ENCODE measurements around the gene PPP1R9B.

PPP1R9B gene

GRCh38 chr17:50111673-50112655 is 38.5 kb downstream of the PPP1R9B start:
- H3K9me3 ChIP-seq = no peaks in the 10 kb centered on the region
- H3K36me3 ChIP-seq = no peaks in the 10 kb centered on the region
- H3K4me1 ChIP-seq (ENCODE audit: control insufficient read depth in 1 of 2, insufficient read depth in 1 of 2, low read depth in 1 of 2, low read length in 1 of 2) = peaks cover 0 to under 1% of the 10 kb centered on the region in 2 experiments
- no peak overlapping the region for H3K4me3 ChIP-seq (ENCODE audit: low read depth in 1 of 2, low read length in 1 of 2)
- H3K27ac ChIP-seq = no peak overlapping the region
- peaks cover 33% of the 10 kb centered on the region for H3K27me3 ChIP-seq
- TF ChIP-seq CTCF (IDR thresholded peaks at IDR 0.05) = no peak

DNA sequence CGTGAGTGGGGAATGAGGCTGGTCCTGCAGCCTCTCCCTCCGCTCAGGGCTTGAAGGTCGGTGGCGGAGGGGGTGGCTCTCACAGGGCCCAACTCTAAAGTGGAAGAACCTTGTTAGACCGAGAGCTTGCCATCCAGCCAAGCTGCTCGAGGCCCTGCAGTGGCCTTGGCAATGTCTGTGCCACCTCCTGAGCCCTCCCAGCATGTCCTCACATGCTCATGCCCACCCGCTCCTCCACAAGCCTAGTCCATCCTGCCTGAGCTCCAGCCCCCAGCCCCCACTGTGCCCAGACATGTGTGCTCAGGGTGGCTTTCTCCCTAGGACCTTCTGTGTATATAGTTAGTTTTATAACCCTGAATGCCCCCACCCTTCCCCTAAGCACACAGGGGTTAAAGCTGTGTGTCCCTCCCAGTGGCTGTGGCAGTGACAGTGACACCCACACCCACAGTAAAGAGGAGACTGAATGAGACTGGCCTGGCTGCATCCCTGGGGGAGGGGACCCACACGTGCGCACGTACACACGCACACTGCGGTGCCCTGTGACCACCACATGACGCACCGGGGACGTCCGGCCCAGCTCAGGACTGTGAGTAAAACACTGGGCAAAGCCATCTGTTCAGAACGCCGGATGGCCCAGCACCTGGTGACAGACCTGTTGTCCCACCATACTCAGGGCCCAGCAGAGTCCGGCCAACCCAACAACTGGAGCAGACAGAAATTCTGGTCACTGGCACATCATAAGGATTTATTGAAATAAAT is 39.7 kb downstream of the PPP1R9B start:
- Histone ChIP-seq H3K4me1 (ENCODE audit: control insufficient read depth in 1 of 2, insufficient read depth in 1 of 2, low read depth in 1 of 2, low read length in 1 of 2) (no peaks in the 10 kb centered on the region), H3K9me3 (no peaks in the 10 kb centered on the region), H3K27me3 (peaks cover 21% of the 10 kb centered on the region), H3K4me3 (ENCODE audit: low read depth in 1 of 2, low read length in 1 of 2) (no peak overlapping the region), H3K27ac (no peak overlapping the region), H3K36me3 (no peaks in the 10 kb centered on the region)
- TF ChIP-seq CTCF (IDR thresholded peaks at IDR 0.05) = no peak

- H3K27me3 ChIP-seq = peaks cover 11% of the 10 kb centered on the region
- no peaks in the 10 kb centered on the region for H3K36me3 ChIP-seq
- H3K4me3 ChIP-seq (ENCODE audit: low read depth in 1 of 2, low read length in 1 of 2) = no peak overlapping the region
- no peak overlapping the region for H3K27ac ChIP-seq
- H3K9me3 ChIP-seq = no peaks in the 10 kb centered on the region
- no peak for TF ChIP-seq CTCF (IDR thresholded peaks at IDR 0.05)
- no peaks in the 10 kb centered on the region for H3K4me1 ChIP-seq (ENCODE audit: control insufficient read depth in 1 of 2, insufficient read depth in 1 of 2, low read depth in 1 of 2, low read length in 1 of 2)
Observed at GRCh38 chr17:50109785-50110184, 40.7 kb downstream of the PPP1R9B start.

- TF ChIP-seq CTCF (IDR thresholded peaks at IDR 0.05) = no peak
- Histone ChIP-seq H3K9me3 (no peaks in the 10 kb centered on the region), H3K4me1 (ENCODE audit: control insufficient read depth in 1 of 2, insufficient read depth in 1 of 2, low read depth in 1 of 2, low read length in 1 of 2) (no peaks in the 10 kb centered on the region), H3K27ac (no peak overlapping the region), H3K36me3 (no peaks in the 10 kb centered on the region), H3K4me3 (ENCODE audit: low read depth in 1 of 2, low read length in 1 of 2) (no peak overlapping the region), H3K27me3 (peaks cover 6% of the 10 kb centered on the region)
Observed at GRCh38 chr17:50109207-50109606, 41.3 kb downstream of the PPP1R9B start.

DNA sequence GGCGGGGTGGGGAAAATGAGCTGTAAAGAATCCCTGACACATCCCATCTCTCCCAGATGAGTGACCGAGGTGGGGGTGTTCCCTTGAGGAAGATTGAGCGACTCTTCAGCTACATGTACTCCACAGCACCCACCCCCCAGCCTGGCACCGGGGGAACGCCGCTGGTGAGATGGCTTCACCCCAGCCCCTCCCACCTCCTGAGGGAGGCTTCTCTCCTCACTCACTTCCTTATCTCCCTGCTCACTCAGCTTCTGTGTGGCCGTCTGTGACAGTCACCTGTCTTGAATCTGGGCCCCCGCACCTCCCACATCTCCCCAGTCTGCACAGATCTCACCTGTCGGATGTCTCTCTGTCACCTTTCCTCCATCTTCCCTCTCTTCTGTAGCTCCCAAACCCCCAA is 41.9 kb downstream of the PPP1R9B start:
- Histone ChIP-seq H3K36me3 (no peaks in the 10 kb centered on the region), H3K27ac (no peak overlapping the region), H3K4me1 (ENCODE audit: control insufficient read depth in 1 of 2, insufficient read depth in 1 of 2, low read depth in 1 of 2, low read length in 1 of 2) (no peaks in the 10 kb centered on the region), H3K4me3 (ENCODE audit: low read depth in 1 of 2, low read length in 1 of 2) (no peak overlapping the region), H3K9me3 (no peaks in the 10 kb centered on the region), H3K27me3 (no peaks in the 10 kb centered on the region)
- TF ChIP-seq CTCF (IDR thresholded peaks at IDR 0.05) = no peak

All from neutrophil (primary cell).